Adrenal gland (tissue), 12 donors: Measurements from ENCODE around the gene SPCS3. TPM values are rescaled to one million over a fixed set of nuclear protein-coding genes. Genes with fewer than 3 reads are reported as not detected.

Source experiments
- DNase-seq, 7 donors: peaks; one replicate each; pipeline ENCODE4 v3.0.0-alpha.2; 2019 to 2020
- H3K27ac ChIP-seq, 5 donors: fragments of 200-600 bp; sonication (generic) in 4 of 5; 1 replicate in 3 of 5; 2 replicates in 2 of 5; pipeline versions ENCODE4 v1.5.1 to v1.8.0; 2016 to 2020; ENCODE audit warnings: mild to moderate bottlenecking in 1 of 5
- H3K27me3 ChIP-seq: fragments of 200-600 bp; 2 replicates; pipeline ENCODE4 v1.8.0; 2021
- H3K36me3 ChIP-seq, 2 donors: fragments of 200-600 bp; replicated peaks in 1 of 2; 1 replicate in 1 of 2; 2 replicates in 1 of 2; pipeline versions ENCODE4 v1.5.1 to v1.8.0; 2018 to 2022
- H3K4me1 ChIP-seq, 2 donors: fragments of 200-600 bp; replicated peaks in 1 of 2; 1 replicate in 1 of 2; 2 replicates in 1 of 2; pipeline versions ENCODE4 v1.5.1 to v1.8.0; 2018 to 2021
- H3K4me3 ChIP-seq, 4 donors: fragments of 200-600 bp; sonication (generic) in 3 of 4; one replicate each; pipeline ENCODE4 v1.5.1; 2016 to 2018
- H3K9me3 ChIP-seq, 3 donors: fragments of 200-600 bp; sonication (generic) in 1 of 3; replicated peaks in 1 of 3; 1 replicate in 2 of 3; 2 replicates in 1 of 3; pipeline versions ENCODE4 v1.5.1 to v1.8.0; 2016 to 2021
- CTCF ChIP-seq, 6 experiments: fragments of 450-650 bp in 4 of 6; fragments of 200-600 bp in 2 of 6; sonication (generic) in 1 of 6; IDR thresholded peaks; 1 replicate in 5 of 6; 2 replicates in 1 of 6; pipeline versions ENCODE4 v1.5.1 to v1.8.0; 2016 to 2021; ENCODE audit warnings: antibody characterized with exemption in 6 of 6, mild to moderate bottlenecking in 2 of 6, moderate library complexity in 1 of 6
- POLR2A ChIP-seq, 2 donors: fragments of 450-650 bp; IDR thresholded peaks; one replicate each; pipeline ENCODE4 v1.6.1; 2017; ENCODE audit warnings: antibody characterized with exemption in 2 of 2, mild to moderate bottlenecking in 2 of 2, moderate library complexity in 1 of 2
- WGBS, 4 donors: extraction: QIAGEN DNeasy Blood & Tissue Kit in 2 of 4; methylation state at CpG; one replicate each; pipeline versions ENCODE4 v1.1.5 to v1.1.7; 2013 to 2017; 5-methylcytosine and 5-hydroxymethylcytosine counted together
- intact Hi-C, 2 donors: fragments of 100-400 bp; cut with DNase I; formaldehyde crosslinking; loops; one replicate each; pipeline versions ENCODE4 v1.14.1 to v1.15.0; 2022 to 2023
- polyA plus RNA-seq, 3 donors: library from polyadenylated mRNA; stranded (reverse); fragments of 200-250 nt in 2 of 3; fragments of 350-450 nt in 1 of 3; fragmentation: Illumina TruSeq in 1 of 3; extraction: RNeasy Lipid Tissue Mini Kit (QIAGEN cat#74804) in 1 of 3; gene quantifications; one replicate each; pipeline ENCODE4 v1.2.3, GENCODE V29; 2013 to 2014
- total RNA-seq, 9 donors: library from RNA; depleted of rRNA in 4 of 9; stranded (reverse); fragments of >200 nt in 4 of 9; fragments of 120-200 nt in 1 of 9; fragmentation: NEBNext Ultra II Directional in 1 of 9; extraction: Animal tissue kit (Norgen Biotek cat#: 25700) in 1 of 9; gene quantifications; one replicate each; pipeline versions ENCODE4 v1.1.0 to v1.2.4, GENCODE V29; 2013 to 2023
- donor health status: healthy with polysubstance abuse.
- donor health status: Bipolar disorder and iron deficiency.
- donor health status: DM: yes; HTN: yes; CAD: no.
- donor health status: DM: no; HTN: no; CAD: no.
- donor health status: DM: no; HTN: no; CAD: no.
- donor health status: DM: yes; HTN: yes; CAD: no.

Gene SPCS3
- total and polyA plus RNA-seq, 12 donors = 8.4 to 144 (median 49.1) TPM

- peak; percentile 85 to 94 (median 91) for DNase-seq
- Histone ChIP-seq H3K4me1 (peaks cover 0 to 34% of the 10 kb centered on the region in 2 donors), H3K27me3 (no peaks in the 10 kb centered on the region), H3K4me3 (peak overlapping the region; percentile 7 to 92 (median 82)), H3K27ac (peak overlapping the region; percentile 85 to 98 (median 96)), H3K9me3 (no peaks in the 10 kb centered on the region), H3K36me3 (no peaks in the 10 kb centered on the region)
- 0 to 1% (median 0%) methylated on average over 28 to 44 of the region's 44 CpGs for WGBS, 4 donors
- intact Hi-C loops = no loop called here
- no peak for TF ChIP-seq CTCF (IDR thresholded peaks at IDR 0.05)
- peak; percentile 29 to 39 for TF ChIP-seq POLR2A (IDR thresholded peaks at IDR 0.05)
These were observed 692 bp downstream of the SPCS3 start for GRCh38 chr4:176320340-176320975.

GRCh38 chr4:176320976-176321361 lies 1.2 kb downstream of the SPCS3 start:
- 0 to 1% (median 1%) methylated on average over 6 of the region's 6 CpGs for WGBS, 4 donors
- H3K4me3 ChIP-seq = peak overlapping the region in 3 of 4 donors; percentile 75 to 92 (median 88)
- H3K4me1 ChIP-seq = peaks cover 0 to 34% of the 10 kb centered on the region in 2 donors
- peak overlapping the region; percentile 85 to 98 (median 96) for H3K27ac ChIP-seq
- H3K9me3 ChIP-seq = no peaks in the 10 kb centered on the region
- intact Hi-C loops = no loop called here
- TF ChIP-seq POLR2A (IDR thresholded peaks at IDR 0.05) (no peak), CTCF (IDR thresholded peaks at IDR 0.05) (no peak)
- DNase-seq = no peak
- H3K27me3 ChIP-seq = no peaks in the 10 kb centered on the region
- H3K36me3 ChIP-seq = no peaks in the 10 kb centered on the region

GRCh38 chr4:176321589-176321988 lies 1.8 kb downstream of the SPCS3 start:
- intact Hi-C loops = no loop called here

More at GRCh38 chr4:176321589-176321988, 1.8 kb downstream of the SPCS3 start:
- Histone ChIP-seq H3K27me3 (no peaks in the 10 kb centered on the region), H3K36me3 (no peaks in the 10 kb centered on the region), H3K4me1 (peaks cover 0 to 34% of the 10 kb centered on the region in 2 donors), H3K4me3 (peak overlapping the region in 1 of 4 donors; percentile 88), H3K27ac (peak overlapping the region in 1 of 5 donors; percentile 96), H3K9me3 (no peaks in the 10 kb centered on the region)
- 62 to 72% (median 66%) methylated on average over 5 of the region's 5 CpGs for WGBS, 4 donors
- no peak for TF ChIP-seq CTCF (IDR thresholded peaks at IDR 0.05)
- TF ChIP-seq POLR2A (IDR thresholded peaks at IDR 0.05) = no peak
- DNase-seq = no peak
